Stimulated activated CD8-positive, alpha-beta memory T cell treated with anti-CD3 and anti-CD28 coated beads, Interleukin-7, amount 100 ng/mL, for 4 hours (primary cell): Measurements from ENCODE around the gene SRC.
"Not testable (repeated sequence)": the region's sequence is repeated elsewhere in the genome, so short reads cannot be mapped to it uniquely, and the experiment has no call there.

ENCODE experiments used
- DNase-seq, 2 donors: peaks; one replicate each; pipeline ENCODE4 v3.0.0-alpha.2; 2020; ENCODE audit warnings: low read depth in 2 of 2

SRC gene

DNA sequence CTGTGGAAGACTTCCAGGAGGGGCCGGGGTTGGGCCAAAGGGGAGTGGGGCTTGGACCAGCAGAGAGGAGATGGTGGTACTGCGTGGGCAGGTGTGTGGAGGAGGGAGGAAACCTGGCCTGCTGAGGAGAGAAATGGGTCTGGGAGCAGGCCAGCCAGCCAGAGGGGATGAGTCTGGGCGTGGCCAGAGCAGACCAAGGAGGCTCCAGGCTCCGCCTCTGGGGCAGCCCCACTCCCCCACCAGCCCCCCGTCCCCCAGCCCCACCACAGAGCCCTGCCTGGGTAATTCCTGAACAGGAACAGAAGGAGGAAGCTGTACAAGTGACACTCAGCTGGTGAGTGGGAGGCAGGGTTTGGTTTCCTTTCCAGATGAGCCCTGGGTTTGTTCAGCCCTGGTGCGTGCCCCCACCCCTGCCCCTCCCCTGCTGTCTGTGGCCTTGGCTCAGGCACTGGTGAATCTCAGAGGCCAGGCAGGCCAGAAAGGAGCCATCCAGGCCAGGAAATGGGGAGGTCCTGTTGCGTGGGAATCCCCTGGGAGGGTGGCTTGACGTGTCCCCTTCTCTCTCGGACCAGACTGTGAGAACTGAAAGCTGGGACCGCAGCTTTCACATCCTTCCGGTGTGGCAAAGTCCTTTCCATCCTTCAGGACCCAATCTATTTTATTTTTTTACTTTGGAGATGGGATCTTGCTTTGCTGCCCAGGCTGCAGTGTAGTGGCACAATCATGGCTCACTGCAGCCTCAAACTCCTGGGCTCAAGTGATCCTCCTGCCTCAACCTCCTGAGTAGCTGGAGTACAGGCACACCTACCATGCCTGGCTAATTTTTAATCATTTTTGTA lies 9.4 kb upstream of the SRC start:
- peak; percentile 17 to 54 for DNase-seq

DNA sequence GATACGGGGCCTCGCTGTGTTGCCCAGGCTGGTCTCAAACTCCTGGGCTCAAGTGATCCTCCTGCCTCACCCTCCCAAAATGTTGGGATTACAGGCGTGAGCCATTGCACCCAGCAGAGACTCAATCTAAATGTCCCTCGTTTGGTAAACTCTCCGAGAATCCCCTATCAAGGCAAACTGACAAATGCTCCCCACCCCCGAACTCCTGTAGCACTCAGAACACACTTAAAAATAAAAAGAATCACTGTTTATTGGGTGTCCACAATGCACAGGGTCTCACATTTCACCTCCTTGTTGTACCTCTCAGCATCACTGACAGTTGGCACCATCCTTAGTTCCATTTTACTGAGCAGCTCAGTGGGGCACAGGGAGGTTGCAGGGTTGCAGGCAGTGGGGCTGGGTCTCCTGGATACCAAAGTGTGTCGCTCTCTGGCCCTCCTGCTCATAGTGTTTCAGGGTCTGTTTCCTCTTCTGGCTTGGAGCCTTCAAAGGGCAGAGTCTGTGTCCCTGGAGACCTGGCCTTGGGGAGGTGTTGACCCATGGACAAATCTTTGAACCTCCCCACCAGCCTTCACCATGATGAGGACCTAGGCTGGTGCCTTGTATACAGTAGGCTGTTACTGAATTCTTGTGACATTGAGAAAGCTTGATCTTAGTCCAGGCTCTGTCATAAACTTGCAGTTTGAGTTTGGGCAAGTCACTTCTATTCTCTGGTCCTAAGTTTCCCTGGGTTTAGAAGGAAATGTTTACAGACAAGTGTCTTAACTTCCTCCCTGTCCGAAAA lies 8.5 kb upstream of the SRC start:
- no peak for DNase-seq

DNA sequence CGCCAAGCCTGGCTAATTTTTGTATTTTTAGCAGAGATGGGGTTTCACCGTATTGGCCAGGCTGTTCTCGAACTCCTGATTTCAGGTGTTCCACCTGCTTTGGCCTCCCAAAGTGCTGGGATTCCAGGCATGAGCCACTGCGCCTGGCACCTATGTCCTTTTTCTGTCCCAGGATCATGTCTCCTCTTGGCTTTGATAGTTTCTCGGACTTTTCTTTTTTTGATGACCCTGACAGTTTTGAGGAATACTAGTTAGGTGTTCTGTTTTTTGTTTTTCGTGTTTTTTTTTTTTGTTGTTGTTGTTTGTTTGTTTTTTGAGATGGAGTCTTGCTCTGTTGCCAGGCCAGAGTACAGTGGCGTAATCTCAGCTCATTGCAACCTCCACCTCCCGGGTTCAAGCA lies 7.6 kb upstream of the SRC start:
- not testable (repeated sequence) for DNase-seq

DNA sequence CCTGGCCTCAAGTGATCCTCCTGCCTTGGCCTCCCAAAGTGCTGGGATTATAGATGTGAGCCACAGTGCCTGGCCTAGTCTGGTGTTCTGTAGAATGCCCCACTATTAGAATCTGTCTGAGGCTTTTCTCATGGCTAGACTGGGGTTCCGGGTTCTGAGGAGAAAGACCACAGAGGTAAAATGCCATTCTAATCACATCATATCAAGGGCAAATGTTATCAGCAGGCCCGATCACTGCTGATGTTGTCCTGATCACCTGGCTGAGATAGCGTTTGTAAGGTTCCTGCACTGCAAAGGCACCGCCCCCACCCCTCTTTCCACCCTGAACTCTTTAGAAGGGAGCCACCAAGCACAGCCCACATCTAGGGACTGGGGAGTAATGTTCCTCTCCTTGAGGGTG lies 6.7 kb upstream of the SRC start:
- DNase-seq, result no peak

DNA sequence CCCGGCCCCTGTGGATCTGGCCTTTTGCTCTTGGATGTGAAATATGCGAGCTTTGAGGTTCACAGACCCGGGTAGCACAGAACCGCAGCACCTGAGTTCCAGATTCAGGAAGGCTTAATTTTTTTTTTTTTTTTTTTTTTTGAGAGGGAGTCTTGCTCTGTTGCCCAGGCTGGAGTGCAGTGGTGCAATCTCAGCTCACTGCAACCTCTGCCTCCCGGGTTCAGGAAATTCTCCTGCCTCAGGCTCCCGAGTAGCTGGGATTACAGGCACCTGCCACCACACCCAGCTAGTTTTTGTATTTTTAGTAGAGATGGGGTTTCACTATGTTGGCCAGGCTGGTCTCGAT lies 6.2 kb upstream of the SRC start:
- DNase-seq, result not testable (repeated sequence)

DNA sequence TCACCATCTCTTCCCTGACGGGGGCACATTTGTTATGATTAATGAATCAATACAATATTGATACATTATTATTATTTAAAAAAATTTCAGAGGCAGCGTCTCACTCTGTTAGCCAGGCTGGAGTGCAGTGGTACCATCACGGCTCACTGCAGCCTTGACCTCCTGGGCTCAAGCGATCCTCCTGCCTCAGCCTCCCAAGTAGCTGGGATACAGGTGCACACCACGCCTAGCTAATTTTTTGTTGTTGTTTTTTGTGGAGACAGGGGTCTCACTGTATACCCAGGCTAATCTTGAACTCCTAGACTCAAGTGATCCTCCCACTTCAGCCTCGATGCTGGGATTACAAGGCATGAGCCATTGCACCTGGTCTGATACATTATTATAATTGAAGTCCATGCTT lies 4.9 kb upstream of the SRC start:
- no peak for DNase-seq

DNA sequence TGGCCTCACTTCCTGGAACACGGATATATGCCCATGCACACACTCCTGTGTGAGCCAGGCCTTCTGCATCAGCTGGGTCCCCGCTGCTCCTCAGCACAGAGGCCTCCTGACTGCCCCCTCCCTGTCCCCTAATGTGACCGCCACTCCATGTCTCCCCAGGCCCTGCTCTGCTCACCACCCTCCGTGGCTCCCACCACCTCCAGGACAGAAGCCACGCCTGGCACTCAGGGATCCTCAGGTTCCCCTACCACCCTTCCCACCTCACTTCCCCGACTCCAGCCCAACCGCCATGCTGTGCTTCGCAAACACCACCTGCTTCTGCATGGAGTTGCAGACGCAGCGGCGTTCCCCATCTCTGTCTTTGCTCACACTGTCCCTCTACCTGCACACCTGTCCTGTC lies 4.3 kb upstream of the SRC start:
- no peak for DNase-seq

DNA sequence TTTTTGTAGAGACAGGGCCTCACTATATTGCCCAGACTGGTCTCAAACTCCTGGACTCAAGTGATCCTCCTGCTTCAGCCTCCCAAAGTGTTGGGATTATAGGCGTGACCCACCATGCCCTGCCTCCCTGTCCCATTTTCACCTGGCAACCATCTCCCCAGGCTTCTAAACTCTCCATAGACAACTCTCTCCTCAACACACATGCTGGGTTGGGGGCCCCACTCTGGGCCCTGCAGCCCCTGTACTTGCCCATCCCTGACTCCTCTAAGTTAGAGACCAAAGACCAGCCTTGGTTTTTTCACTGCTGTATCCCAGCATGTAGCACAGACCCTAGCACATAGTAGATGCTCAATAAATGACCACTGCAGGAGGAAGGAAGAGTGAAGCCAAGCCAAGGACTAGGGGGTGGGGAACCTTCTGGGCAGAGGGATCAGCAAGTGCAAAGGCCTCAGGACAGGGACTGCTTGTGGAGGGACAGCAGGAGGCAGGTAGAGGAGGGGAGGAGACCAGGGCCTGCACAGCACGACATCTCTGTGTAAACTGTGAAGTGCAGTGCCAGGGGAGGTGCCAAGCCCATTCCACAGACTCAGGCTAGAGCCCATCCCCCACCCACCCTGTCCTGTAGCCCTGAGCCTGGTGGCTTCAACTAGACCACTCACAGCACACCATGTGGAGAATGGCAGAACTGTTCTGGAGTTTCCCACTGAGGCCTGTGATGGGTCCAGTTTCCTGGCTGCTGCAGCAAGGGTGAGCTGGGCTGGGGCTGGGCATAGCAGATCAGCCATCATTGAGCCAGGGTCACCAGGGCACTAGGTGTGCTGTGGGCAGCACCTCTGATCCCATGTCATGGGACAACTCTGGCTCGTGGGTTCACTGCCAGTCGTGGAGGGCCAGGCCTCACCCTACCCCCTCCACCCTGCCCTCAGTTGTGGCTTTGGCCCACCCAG lies 3.4 kb upstream of the SRC start:
- DNase-seq, result no peak

DNA sequence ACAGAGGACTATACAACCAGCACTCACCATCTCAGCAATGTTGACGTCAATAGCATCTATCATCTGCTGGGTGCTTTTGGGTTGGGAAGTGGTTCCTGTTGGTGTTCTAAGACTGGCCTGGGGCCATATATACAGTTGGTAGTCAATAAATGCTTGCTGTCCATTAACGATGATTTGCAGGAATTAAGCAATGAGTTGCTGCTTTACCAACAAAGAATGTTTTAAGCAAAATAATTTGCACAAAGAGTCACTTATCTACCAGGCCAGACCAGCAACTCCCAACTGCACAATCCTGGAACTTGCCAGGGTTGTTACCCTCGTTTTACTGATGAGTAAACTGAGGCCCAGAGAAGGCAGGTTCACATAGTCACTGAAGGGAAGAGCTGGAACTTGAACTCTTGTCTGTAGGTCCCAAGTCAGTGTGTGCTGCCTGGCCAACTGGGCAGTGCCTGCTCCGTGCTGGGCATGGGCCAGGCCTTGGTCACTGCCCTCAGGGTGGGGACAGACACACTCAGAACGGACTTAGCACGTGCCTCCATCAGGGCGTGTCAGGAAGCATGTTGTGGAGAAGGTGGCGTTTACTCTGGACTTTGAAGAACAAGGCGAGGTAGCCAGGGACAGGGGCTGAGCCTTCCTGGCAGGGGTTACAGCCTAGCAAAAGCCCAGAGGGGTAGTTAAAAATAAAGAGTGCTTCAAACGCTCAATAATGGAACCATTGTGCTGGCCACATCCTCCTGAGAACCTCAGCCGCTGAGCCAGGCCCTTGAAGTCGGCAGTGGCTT lies 2.5 kb upstream of the SRC start:
- no peak for DNase-seq

DNA sequence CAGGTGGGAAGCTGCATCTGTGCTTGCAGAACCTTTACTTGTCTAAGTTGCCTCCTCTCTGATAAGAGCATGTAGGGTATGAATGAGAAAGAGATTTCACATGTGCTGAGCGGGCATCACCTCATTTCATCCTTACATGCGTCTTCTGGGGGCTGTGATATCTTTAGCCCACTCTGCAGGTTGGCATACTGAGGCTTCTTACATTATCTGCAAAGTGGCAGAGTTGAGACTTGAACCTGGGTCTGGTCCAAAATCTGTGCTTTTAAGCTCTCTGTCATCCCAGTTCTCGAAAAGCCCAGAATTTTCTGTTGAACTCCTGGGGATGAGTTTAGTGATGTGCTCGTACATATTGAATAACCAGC lies 2.0 kb upstream of the SRC start:
- no peak for DNase-seq

DNA sequence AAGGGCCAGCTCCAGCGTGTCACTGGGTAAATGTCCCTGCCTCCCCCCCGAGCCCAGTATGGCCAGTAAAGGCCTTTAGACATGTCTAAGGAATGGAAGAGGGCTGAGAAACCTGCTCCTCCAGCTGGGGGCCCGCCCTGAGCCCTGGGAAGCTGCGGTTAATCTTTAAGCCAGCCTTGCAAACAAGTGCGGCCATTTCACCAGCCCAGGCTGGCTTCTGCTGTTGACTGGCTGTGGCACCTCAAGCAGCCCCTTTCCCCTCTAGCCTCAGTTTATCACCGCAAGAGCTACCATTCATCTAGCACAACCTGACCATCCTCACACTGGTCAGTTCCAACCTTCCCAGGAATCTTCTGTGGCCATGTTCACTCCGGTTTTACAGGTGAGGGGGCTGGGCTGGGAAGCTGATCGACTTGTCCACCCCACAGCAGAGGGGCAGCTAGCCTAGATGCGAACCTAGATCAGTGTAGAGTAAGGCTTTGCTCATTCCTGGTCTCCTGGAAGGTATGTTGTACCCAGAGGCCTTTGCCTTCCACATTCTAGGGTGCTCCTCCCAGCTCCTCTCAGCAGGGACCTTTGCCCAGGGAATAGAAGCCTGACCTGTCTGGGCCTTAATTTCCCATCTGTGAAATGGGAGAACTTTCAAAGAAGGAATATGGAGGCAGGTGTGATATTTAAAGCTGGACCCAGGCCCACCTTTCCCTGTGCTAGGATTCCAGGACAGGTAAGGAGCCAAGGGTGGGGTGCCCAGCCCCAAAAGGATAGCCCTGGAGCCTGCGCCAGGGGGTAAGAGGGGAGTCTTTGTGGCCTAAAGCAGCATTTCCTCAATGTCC lies 1.2 kb upstream of the SRC start:
- DNase-seq, result no peak

DNA sequence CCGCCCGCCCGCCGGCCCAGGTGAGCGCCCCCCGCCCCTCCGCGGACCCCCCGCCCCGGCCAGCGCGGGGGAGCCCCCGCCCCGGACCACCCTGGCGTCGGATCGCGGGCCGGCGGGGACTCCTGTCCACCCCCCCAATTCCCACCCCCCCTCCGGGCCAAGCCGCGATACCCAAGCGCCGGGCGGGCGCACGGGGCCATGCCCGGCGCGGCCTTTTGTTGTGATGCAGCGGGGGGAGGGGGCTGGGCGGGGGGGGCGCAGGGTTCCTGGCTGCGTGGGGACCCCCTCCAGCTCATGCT lies 245 bp downstream of the SRC start:
- no peak for DNase-seq

DNA sequence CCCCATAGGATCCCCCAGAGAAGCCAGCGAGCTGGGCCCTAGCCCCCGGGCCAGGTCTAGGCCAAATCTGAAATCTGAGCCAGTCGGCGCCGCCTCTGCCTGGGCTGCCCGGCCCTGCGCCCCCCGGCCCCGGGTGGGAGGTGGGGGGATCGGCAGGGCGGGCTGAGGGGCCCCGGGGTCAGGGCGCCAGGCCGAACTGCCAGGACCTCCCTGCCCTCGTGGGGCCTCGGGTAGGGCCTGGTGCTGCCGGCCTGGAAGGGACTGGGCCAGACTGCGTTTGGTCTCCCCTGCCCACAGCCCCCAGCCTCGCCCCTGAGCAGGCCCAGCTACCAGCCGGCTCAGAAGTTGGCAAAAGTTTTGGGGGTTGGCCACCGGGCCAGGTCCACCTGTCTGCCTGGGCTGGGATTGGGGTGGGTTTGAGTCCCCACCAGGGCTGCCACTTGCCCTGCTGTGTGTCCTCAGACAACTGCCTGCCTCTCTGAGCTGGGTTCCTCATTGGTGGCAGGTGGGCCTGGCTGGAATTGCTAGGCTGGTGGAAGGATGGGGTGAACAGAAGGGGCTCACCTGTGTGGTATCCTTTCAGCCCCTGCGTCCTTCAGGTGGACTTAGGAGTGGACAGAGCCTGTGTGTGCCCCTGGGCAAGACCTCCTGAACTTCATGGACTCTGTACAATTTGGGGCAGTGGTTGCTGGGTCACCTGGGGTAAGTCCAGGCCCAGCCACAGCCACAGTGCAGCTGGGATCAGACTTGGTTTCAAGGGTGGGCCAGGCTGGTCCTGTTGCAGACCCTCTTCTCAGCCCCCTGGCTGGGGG lies 801 bp downstream of the SRC start:
- DNase-seq, result no peak

DNA sequence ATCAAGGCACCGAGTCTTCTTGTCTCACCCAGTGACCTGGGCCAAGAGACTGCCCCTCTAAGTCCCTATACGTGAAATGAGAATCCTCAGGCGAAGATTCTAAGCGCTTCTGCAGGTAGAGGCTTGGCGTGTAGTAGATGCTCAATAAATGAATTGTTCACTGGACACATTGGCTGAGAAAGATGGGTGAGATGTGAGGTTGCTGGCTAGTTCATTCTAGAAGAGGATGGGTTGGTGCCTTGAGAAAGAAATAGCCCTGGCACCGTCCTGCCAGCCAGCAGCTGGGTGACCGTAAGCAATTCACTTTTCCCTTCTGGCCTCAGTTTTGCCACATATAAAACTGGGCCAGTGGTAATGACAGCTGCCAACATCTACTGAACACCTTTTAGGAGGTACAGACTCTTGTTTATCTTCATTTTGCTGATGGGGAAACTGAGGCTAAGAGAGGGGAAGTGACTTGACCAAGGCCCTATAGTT lies 1.4 kb downstream of the SRC start:
- no peak for DNase-seq

DNA sequence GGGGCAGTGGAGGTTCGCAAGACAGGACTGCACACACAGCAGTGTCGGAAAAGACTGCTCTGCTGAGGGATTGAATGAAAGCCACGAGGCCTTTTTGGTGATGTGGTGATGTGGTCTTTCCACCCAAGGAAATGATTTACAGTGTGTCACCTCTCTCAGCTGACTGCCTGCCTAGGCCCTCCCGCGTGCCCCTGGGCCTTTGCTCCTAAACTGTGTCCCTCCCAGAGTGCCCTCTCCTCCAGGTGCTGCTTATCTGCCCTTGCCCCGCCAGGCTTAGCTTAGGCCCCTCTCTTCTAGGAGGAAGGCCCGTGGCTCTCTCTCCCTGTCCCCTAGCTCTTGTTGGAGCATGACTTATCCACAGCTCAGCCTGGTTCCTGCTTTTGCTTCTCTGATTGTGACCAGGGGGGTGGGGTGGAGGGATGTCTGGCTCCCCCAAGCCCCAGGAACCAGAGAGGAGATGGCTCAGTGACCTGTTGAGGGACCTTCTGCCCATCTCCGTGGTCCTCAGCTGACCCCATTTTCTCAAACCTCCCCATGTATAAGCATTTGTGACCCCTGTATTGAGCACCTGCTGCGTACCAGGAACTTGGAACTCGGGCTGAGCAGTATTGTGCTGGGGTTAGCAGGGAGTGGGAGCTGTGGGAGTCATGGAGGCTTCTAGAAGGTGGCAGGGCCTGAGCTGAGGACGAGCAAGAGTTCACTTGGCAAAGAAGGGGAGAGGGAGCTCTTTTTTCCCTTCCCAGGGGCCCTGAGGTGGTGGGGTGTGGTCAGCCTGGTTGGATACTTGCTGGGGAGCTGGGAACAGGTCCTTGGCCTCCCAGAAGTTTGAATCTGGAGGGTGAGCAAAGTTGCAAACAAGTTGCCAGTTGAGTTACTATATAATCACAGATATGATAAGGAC lies 2.2 kb downstream of the SRC start:
- no peak for DNase-seq

DNA sequence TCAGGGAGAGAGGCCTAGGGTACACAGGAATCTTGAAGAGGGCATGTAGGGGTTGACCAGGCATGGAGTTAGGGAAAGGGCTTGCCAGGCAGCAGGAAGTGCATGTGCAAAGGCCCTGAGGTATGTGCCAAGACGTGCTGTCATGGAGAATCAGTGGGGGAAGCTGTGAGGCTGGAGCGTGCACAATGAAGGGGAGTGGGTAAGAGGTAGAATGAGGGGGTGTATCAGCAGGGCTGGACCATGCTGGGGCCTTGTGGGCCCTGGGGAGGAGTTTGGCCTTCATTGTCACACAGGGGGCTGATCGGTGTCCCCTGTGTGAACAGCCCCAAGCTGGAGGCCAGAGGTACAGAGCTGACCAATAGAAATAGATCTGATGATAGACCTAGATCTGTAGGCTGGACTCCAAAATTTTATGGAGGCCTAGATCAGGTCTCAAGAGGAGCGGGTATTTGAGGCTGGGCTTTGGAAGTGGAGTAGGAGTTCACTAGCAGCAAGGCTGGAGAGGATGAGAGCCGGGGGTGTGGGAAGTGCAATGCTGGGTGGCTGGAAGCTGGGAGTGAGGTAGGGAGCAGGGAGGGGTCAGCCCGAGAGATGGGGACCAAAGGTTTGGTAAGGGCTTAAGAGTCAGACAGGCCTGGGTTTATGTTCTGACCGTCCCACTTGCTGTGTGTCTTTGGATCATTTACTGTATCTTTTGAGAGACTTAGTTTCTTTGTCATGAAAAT lies 3.0 kb downstream of the SRC start:
- DNase-seq, result no peak

DNA sequence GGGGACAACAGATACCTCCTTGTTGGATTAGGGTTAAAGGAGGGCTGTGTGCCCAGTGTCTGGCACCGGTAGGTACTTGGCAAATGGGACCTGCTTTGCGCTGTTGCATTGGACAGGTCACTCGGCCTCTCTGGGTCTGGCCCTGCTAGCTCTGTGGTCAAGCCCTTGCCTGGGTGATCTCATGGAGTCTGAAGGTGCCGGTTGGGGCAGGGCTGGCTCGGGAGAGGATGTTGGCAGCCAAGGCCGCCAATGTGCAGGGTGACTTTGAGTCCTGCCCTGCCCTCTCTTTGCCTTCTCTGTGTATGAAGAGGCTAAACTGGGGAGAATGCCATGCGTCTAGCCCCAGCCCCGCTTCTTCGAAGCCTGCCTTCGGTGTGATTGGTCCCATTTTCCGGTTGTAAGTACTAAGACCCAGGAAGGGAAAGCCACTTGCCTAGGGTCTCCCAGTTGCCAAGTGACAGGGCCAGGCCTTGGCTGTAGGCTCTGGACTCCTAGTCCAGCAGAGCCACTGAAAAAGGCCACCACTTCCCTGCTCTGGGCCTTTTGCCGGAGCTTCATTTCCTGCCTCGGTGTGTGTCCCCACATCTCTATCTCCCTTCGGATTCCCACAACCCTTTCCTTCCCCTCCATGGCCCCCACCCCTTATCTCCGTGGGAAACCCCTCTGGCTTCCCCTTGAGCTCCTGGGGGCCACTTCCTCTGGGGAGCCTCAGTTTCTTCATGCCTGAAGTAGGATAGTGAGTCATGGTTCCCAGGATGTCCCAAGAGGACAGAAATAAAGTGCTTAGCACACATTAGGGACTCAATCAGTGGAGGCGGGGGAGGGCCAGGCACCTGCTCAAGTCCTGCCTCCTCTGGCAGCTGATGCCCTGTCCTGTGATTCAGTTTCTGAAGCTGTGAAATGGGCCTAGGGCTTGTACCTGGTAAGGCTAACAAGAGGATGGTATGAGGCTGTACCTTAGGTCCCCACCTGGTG lies 3.9 kb downstream of the SRC start:
- no peak for DNase-seq
